SK-N-SH treated with all-trans-retinoic acid at 6 μM for 48 hours (cell line): ENCODE measurements around the gene TBCD.

Source experiments
- ARNTL ChIP-seq: fragments of 450-650 bp; formaldehyde crosslinking; IDR thresholded peaks from 2 replicates; pipeline ENCODE4 v1.5.0; 2020; ENCODE audit warnings: low read depth, mild to moderate bottlenecking, moderate library complexity, borderline replicate concordance
- CSRNP3 ChIP-seq: fragments of 250-450 bp; sonication (Bioruptor Pico); IDR thresholded peaks from 2 replicates; pipeline ENCODE4 v1.5.1; 2021; ENCODE audit warnings: mild to moderate bottlenecking, moderate library complexity
- GLIS3 ChIP-seq: fragments of 250-450 bp; sonication (Bioruptor Pico); IDR thresholded peaks from 2 replicates; pipeline ENCODE4 v1.5.0; 2020; ENCODE audit warnings: mild to moderate bottlenecking, moderate library complexity
- OSR1 ChIP-seq: fragments of 250-450 bp; sonication (Bioruptor Pico); IDR thresholded peaks from 2 replicates; pipeline ENCODE4 v1.8.0; 2022; ENCODE audit warnings: moderate library complexity, mild to moderate bottlenecking, inconsistent platforms
- POU6F1 ChIP-seq: fragments of 250-450 bp; sonication (Bioruptor Pico); IDR thresholded peaks from 2 replicates; pipeline ENCODE4 v1.8.0; 2021; ENCODE audit warnings: low read depth, mild to moderate bottlenecking, moderate library complexity, borderline replicate concordance
- TCF4 ChIP-seq: fragments of 250-450 bp; sonication (Bioruptor Pico); IDR thresholded peaks from 2 replicates; pipeline ENCODE4 v1.8.0; 2021; ENCODE audit warnings: mild to moderate bottlenecking, moderate library complexity, borderline replicate concordance
- ZFP3 ChIP-seq: fragments of 250-450 bp; sonication (Bioruptor Pico); IDR thresholded peaks from 2 replicates; pipeline ENCODE4 v1.5.0; 2020; ENCODE audit warnings: mild to moderate bottlenecking, moderate library complexity
- TF ChIP-seq, protein P1 (sequence below): fragments of 250-450 bp; sonication (Bioruptor Pico); IDR thresholded peaks from 2 replicates; pipeline ENCODE4 v1.8.0; 2020; ENCODE audit warnings: mild to moderate bottlenecking, moderate library complexity, borderline replicate concordance

GRCh38 chr17:82977606-82978005, 225.7 kb downstream of the TBCD start:
- TF ChIP-seq, protein P1, sequence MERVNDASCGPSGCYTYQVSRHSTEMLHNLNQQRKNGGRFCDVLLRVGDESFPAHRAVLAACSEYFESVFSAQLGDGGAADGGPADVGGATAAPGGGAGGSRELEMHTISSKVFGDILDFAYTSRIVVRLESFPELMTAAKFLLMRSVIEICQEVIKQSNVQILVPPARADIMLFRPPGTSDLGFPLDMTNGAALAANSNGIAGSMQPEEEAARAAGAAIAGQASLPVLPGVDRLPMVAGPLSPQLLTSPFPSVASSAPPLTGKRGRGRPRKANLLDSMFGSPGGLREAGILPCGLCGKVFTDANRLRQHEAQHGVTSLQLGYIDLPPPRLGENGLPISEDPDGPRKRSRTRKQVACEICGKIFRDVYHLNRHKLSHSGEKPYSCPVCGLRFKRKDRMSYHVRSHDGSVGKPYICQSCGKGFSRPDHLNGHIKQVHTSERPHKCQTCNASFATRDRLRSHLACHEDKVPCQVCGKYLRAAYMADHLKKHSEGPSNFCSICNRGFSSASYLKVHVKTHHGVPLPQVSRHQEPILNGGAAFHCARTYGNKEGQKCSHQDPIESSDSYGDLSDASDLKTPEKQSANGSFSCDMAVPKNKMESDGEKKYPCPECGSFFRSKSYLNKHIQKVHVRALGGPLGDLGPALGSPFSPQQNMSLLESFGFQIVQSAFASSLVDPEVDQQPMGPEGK = no peak
- no peak for TF ChIP-seq POU6F1
- no peak for TF ChIP-seq CSRNP3 (CRISPR knock-in tag)
- TF ChIP-seq ARNTL (CRISPR knock-in tag) = no peak
- no peak for TF ChIP-seq OSR1 (CRISPR knock-in tag)
- TF ChIP-seq GLIS3 = no peak
- TF ChIP-seq ZFP3 (CRISPR knock-in tag) = no peak
- TF ChIP-seq TCF4 = no peak
